Activated CD8-positive, alpha-beta memory T cell treated with anti-CD3 and anti-CD28 coated beads, Interleukin-2, amount 10 ng/mL, durations not matched to agents 7 days and 5 days (primary cell): ENCODE results near the gene ABCA10. TPM values are rescaled to one million over a fixed set of nuclear protein-coding genes. Genes with fewer than 3 reads are reported as not detected.

Source experiments
- ATAC-seq: fragments of 150-1000 bp; cut with Tn5 transposase; one replicate; pipeline ENCODE4 v1.10.0; 2021; ENCODE audit warnings: moderate library complexity
- CTCF ChIA-PET: fragments of 350-600 bp; sonication (Branson Sonifier 250); formaldehyde crosslinking; loops from one replicate; lab custom pipeline; 2021; ENCODE audit warnings: antibody characterized with exemption; lab: Charles Lee
- DNase-seq: peaks from one replicate; pipeline ENCODE4 v3.0.0-alpha.2; 2020
- H3K27ac Mint-ChIP-seq: one replicate; pipeline ENCODE4 v1.8.0; 2021; ENCODE audit warnings: mild to moderate bottlenecking, mixed read lengths
- H3K27me3 Mint-ChIP-seq: one replicate; pipeline ENCODE4 v1.8.0; 2021; ENCODE audit warnings: mixed read lengths
- H3K36me3 Mint-ChIP-seq: one replicate; pipeline ENCODE4 v1.8.0; 2021; ENCODE audit warnings: mild to moderate bottlenecking, mixed read lengths
- H3K4me1 Mint-ChIP-seq: one replicate; pipeline ENCODE4 v1.8.0; 2021; ENCODE audit warnings: mixed read lengths
- H3K4me3 Mint-ChIP-seq: one replicate; pipeline ENCODE4 v1.8.0; 2021; ENCODE audit warnings: mild to moderate bottlenecking, moderate library complexity, mixed read lengths
- H3K9me3 Mint-ChIP-seq: one replicate; pipeline ENCODE4 v1.8.0; 2022; ENCODE audit warnings: low read depth, mixed read lengths
- total RNA-seq, 2 experiments: library from RNA; stranded (reverse); gene quantifications; one replicate each; pipeline ENCODE4 v1.2.3, GENCODE V29; 2021

ABCA10 gene
- total RNA-seq, 2 experiments from 2014 or later, result 0.33 to 0.82 TPM

DNA sequence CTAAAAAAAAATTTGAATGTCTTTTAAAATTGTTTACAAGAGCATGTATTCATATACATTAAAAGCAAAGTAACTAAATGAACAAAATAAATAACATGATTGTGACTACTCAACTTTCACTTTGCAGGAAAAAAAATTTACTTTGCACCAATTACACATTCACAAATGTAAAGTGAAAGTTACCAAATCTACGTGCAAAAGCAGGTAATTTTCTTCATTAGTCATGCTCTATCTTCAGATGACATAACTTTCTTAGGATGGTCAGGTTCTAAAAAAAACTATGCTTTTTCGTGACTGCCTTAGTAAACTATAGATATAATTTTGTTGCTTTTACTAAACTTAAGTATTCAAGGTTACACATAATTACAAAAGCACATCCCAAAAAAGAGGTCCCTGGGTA is 17.0 kb upstream of the ABCA10 start:
- H3K27ac Mint-ChIP-seq, result no peak overlapping the region
- CTCF ChIA-PET, result interaction anchor here (1.0 kb wide), 1 partner anchor 14 kb away, joined by 3 read pairs; no protein-coding TSS in a partner anchor

GRCh38 chr17:69239611-69240600 is 11.3 kb upstream of the ABCA10 start:
- Mint-ChIP-seq H3K27me3 (no peaks in the 10 kb centered on the region), H3K36me3 (no peaks in the 10 kb centered on the region), H3K4me1 (no peaks in the 10 kb centered on the region), H3K4me3 (no peak overlapping the region), H3K9me3 (no peaks in the 10 kb centered on the region), H3K27ac (no peak overlapping the region)
- ATAC-seq (no peak), DNase-seq (no peak)
- CTCF ChIA-PET, result interaction anchor here (1.1 kb wide), 1 partner anchor 469 kb away, joined by 3 read pairs; no protein-coding TSS in a partner anchor

More for the DNA sequence above, 17.0 kb upstream of the ABCA10 start:
- no peak for DNase-seq
- no peaks in the 10 kb centered on the region for H3K4me1 Mint-ChIP-seq
- no peaks in the 10 kb centered on the region for H3K9me3 Mint-ChIP-seq
- H3K27me3 Mint-ChIP-seq, result no peaks in the 10 kb centered on the region
- no peaks in the 10 kb centered on the region for H3K36me3 Mint-ChIP-seq
- ATAC-seq, result no peak
- no peak overlapping the region for H3K4me3 Mint-ChIP-seq

DNA sequence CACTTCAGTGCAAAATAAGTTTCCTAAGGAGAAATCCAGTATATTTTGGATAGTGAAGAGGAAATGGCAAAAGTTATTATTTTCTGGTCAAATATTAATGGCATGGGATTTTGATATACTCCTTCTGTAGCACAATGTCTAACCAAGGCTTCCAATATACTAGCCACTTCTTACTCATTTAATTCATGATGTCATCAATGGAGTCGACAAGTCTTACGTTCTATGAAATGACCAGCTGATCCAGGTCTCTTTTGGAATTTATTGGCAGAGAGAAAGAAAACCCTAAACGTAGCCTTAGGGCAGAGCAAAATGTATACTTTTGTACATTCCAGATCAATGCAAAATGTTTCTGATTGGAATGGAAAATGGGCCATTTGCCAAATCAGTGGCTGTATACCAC is 8.3 kb upstream of the ABCA10 start:
- no peak overlapping the region for H3K4me3 Mint-ChIP-seq
- CTCF ChIA-PET, result no interaction called here

GRCh38 chr17:69236464-69236863 is 7.8 kb upstream of the ABCA10 start:
- CTCF ChIA-PET, result no interaction called here
- H3K9me3 Mint-ChIP-seq, result peaks cover 4% of the 10 kb centered on the region
- H3K27ac Mint-ChIP-seq, result no peak overlapping the region
- H3K27me3 Mint-ChIP-seq, result peaks cover 3% of the 10 kb centered on the region
- H3K36me3 Mint-ChIP-seq, result peaks cover 2% of the 10 kb centered on the region
- ATAC-seq (no peak), DNase-seq (no peak)
- H3K4me3 Mint-ChIP-seq, result no peak overlapping the region
- no peaks in the 10 kb centered on the region for H3K4me1 Mint-ChIP-seq

More for the DNA sequence above, 8.3 kb upstream of the ABCA10 start:
- no peak for ATAC-seq
- no peaks in the 10 kb centered on the region for H3K4me1 Mint-ChIP-seq
- H3K27me3 Mint-ChIP-seq, result peaks cover 3% of the 10 kb centered on the region
- DNase-seq, result no peak
- H3K9me3 Mint-ChIP-seq, result peaks cover 4% of the 10 kb centered on the region
- no peak overlapping the region for H3K27ac Mint-ChIP-seq
- peaks cover 2% of the 10 kb centered on the region for H3K36me3 Mint-ChIP-seq

DNA sequence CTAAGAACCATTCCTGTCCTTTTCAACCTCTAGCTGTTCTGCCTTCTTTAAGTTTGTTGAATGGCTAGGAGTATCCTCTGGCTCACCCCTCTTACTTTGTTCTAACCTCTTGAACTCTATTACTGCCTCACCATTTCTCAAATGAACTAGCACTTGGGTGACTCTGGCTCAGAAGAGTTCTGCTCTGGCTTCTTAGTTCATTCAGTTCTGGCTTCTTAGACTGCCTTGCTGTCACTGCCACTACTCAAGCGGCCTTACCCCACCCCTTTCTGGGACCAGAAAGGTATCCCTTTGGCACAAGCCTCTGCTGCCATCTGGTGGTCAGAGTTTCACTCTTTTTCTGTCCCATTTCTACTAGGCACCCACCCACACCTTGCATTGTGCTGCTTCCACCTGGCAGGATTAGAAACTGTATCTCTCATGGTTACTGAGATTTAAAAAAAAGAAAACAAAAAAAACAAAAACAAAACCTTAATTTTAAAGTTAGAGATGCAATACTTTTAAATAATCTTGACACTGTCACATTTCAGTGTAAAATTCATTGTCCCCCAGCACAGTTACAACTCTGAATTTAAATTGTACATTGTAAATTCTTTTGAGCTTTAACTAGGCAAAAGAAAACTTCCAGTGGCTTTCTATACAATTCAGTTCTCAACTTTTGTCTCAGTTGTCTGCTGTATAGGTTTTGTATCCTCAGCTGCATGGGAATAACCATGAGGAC is 6.9 kb upstream of the ABCA10 start:
- peaks cover 4% of the 10 kb centered on the region for H3K9me3 Mint-ChIP-seq
- CTCF ChIA-PET, result interaction anchor here (1.0 kb wide), 1 partner anchor 9 kb away, joined by 3 read pairs; no protein-coding TSS in a partner anchor

GRCh38 chr17:69232650-69233049 is 4.0 kb upstream of the ABCA10 start:
- Mint-ChIP-seq H3K36me3 (peaks cover 2% of the 10 kb centered on the region), H3K4me3 (no peak overlapping the region), H3K9me3 (peaks cover 4% of the 10 kb centered on the region), H3K27me3 (peaks cover 9% of the 10 kb centered on the region), H3K27ac (no peak overlapping the region), H3K4me1 (peaks cover 2% of the 10 kb centered on the region)
- CTCF ChIA-PET, result interaction anchor here (0.6 to 1.2 kb wide), 2 partner anchors 22 to 438 kb away, joined by 3 read pairs; no protein-coding TSS in a partner anchor
- ATAC-seq (no peak), DNase-seq (no peak)

More for the DNA sequence above, 6.9 kb upstream of the ABCA10 start:
- Mint-ChIP-seq H3K4me3 (no peak overlapping the region), H3K27ac (no peak overlapping the region), H3K27me3 (peaks cover 9% of the 10 kb centered on the region), H3K36me3 (peaks cover 2% of the 10 kb centered on the region), H3K4me1 (no peaks in the 10 kb centered on the region)
- DNase-seq (peak; percentile 78), ATAC-seq (peak; percentile 76)

GRCh38 chr17:69231521-69231920 is 2.9 kb upstream of the ABCA10 start:
- Mint-ChIP-seq H3K9me3 (peaks cover 4% of the 10 kb centered on the region), H3K27ac (no peak overlapping the region)
- ATAC-seq, result no peak

DNA sequence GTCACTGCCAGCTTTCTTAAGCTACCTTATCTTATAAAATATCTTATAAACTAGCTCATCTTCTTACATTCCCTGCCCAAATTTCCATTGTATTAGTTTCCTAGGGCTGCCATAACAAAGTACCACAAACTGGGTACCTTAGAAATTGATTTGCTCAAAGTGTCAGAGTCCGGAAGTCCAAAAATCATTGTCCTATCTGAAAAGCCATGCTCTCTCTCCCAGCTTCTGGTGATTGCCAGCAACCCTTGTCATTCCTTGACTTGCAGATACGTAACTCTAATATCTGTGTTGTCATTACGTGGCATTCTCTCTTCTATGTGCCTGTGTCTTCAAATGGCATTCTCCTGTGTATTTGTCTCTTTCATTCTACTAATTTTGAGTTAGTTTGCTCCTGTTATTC is 2.3 kb upstream of the ABCA10 start:
- no peak overlapping the region for H3K4me3 Mint-ChIP-seq
- peaks cover 12% of the 10 kb centered on the region for H3K27me3 Mint-ChIP-seq
- H3K36me3 Mint-ChIP-seq, result peaks cover 2% of the 10 kb centered on the region
- H3K4me1 Mint-ChIP-seq, result peaks cover 6% of the 10 kb centered on the region
- CTCF ChIA-PET, result interaction anchor here (0.9 to 1.1 kb wide), 2 partner anchors 14 to 454 kb away, joined by 3 read pairs; no protein-coding TSS in a partner anchor
- DNase-seq, result no peak
- ATAC-seq, result no peak
- no peak overlapping the region for H3K27ac Mint-ChIP-seq
- H3K9me3 Mint-ChIP-seq, result peaks cover 4% of the 10 kb centered on the region

More at GRCh38 chr17:69231521-69231920, 2.9 kb upstream of the ABCA10 start:
- Mint-ChIP-seq H3K4me1 (peaks cover 6% of the 10 kb centered on the region), H3K4me3 (no peak overlapping the region), H3K36me3 (peaks cover 2% of the 10 kb centered on the region), H3K27me3 (peaks cover 12% of the 10 kb centered on the region)
- CTCF ChIA-PET, result interaction anchor here (0.9 to 1.1 kb wide), 2 partner anchors 13 to 455 kb away, joined by 3 read pairs; no protein-coding TSS in a partner anchor
- DNase-seq, result no peak

DNA sequence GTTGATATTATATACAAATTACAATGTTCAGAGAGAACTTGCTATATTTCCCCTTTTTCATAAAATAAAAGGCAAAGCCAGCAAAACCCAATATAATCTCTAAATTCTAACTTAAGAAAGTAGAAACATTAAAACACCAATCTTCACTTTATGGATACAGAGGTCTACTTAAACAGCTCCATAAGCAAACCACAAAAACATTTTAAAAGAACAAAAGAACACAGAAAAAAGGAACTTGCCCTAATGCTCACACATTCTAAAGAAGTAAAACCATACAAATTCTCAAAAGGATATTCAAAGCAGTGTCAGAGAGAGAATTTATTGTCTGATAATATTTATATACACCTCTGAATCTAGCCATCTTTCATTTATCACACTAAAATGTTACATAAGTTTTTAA is 606 bp downstream of the ABCA10 start:
- Mint-ChIP-seq H3K36me3 (peaks cover under 1% of the 10 kb centered on the region), H3K9me3 (peaks cover 2% of the 10 kb centered on the region), H3K4me1 (peaks cover 12% of the 10 kb centered on the region), H3K4me3 (no peak overlapping the region), H3K27me3 (peaks cover 11% of the 10 kb centered on the region), H3K27ac (no peak overlapping the region)
- CTCF ChIA-PET, result no interaction called here
- no peak for ATAC-seq
- no peak for DNase-seq

DNA sequence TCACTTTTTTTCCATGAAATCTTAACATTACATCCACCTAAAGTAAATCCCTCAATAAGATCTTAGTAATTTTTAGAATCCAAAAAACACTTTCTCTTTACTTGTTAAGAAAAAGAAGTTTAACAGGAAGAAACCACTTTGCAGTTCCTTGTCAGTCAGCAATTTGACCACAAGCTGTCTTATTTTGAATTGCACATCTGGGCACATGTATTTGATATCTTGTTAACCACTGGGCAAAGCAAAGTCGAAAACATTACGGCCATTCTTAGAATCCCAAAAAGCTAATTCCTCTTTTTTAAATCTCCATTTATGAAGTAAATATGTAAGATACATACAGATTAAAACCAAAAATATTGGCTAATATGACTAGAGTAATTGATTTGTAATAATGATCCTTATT is 1.1 kb downstream of the ABCA10 start:
- ATAC-seq (no peak), DNase-seq (no peak)
- Mint-ChIP-seq H3K4me1 (peaks cover 12% of the 10 kb centered on the region), H3K4me3 (no peak overlapping the region), H3K27me3 (peaks cover 9% of the 10 kb centered on the region), H3K36me3 (no peaks in the 10 kb centered on the region), H3K9me3 (no peaks in the 10 kb centered on the region), H3K27ac (no peak overlapping the region)
- CTCF ChIA-PET, result no interaction called here

DNA sequence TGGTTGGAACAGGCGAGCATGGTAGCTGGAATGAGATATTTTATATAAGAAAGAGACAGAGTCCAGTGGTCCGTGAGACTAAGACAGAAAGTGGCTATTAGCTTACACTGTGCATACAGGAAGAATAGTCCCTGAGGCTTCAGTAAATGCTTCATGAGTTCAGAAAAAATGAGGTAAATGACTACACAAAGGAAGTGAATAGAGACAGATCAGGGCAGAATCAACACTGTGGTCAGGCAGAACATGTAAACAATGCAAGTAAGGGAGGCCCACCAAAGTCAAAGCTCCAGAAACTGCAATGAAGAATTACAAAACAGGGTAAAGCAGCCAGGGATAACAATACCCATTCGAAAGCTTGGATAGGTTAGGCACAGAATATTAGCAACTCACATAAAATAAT is 4.8 kb downstream of the ABCA10 start:
- Mint-ChIP-seq H3K27me3 (peaks cover 3% of the 10 kb centered on the region), H3K4me3 (no peak overlapping the region), H3K27ac (no peak overlapping the region), H3K36me3 (no peaks in the 10 kb centered on the region), H3K4me1 (peaks cover 12% of the 10 kb centered on the region), H3K9me3 (no peaks in the 10 kb centered on the region)
- CTCF ChIA-PET, result interaction anchor here (1.3 kb wide), 1 partner anchor 429 kb away, joined by 4 read pairs; no protein-coding TSS in a partner anchor
- peak; percentile 67 for ATAC-seq
- DNase-seq, result no peak

- Mint-ChIP-seq H3K36me3 (no peaks in the 10 kb centered on the region), H3K9me3 (no peaks in the 10 kb centered on the region), H3K4me1 (peaks cover 10% of the 10 kb centered on the region), H3K27me3 (peaks cover 3% of the 10 kb centered on the region), H3K27ac (no peak overlapping the region), H3K4me3 (no peak overlapping the region)
- CTCF ChIA-PET, result interaction anchor here (1.3 kb wide), 1 partner anchor 428 kb away, joined by 4 read pairs; no protein-coding TSS in a partner anchor
- DNase-seq, result no peak
- no peak for ATAC-seq
Measured at GRCh38 chr17:69222707-69223258, 5.8 kb downstream of the ABCA10 start.

GRCh38 chr17:69220098-69220497 is 8.5 kb downstream of the ABCA10 start:
- ATAC-seq (no peak), DNase-seq (no peak)
- Mint-ChIP-seq H3K4me3 (no peak overlapping the region), H3K27me3 (no peaks in the 10 kb centered on the region), H3K36me3 (no peaks in the 10 kb centered on the region), H3K9me3 (no peaks in the 10 kb centered on the region), H3K27ac (no peak overlapping the region), H3K4me1 (peaks cover 6% of the 10 kb centered on the region)
- CTCF ChIA-PET, result no interaction called here
